ENCODE data around the gene MAMDC4.

MAMDC4 gene

GRCh38 chr9:136896027-136896426 lies 43.9 kb downstream of the MAMDC4 start:
- no peak for DNase-seq

GRCh38 chr9:136898483-136899100 lies 46.4 kb downstream of the MAMDC4 start:
- no peak for DNase-seq

- DNase-seq: no peak
These were observed 47.0 kb downstream of the MAMDC4 start for GRCh38 chr9:136899196-136899595.

- DNase-seq: no peak
These were observed 48.4 kb downstream of the MAMDC4 start for GRCh38 chr9:136900556-136900955.

GRCh38 chr9:136900988-136901515 lies 48.9 kb downstream of the MAMDC4 start:
- no peak for DNase-seq

- peak; percentile 89 for DNase-seq
These were observed 49.5 kb downstream of the MAMDC4 start for GRCh38 chr9:136901516-136902258.

GRCh38 chr9:136902259-136902821 lies 50.2 kb downstream of the MAMDC4 start:
- peak; percentile 93 for DNase-seq

- DNase-seq: no peak
These were observed 51.0 kb downstream of the MAMDC4 start for GRCh38 chr9:136903041-136903554.

- DNase-seq: no peak
These were observed 54.1 kb downstream of the MAMDC4 start for GRCh38 chr9:136906266-136906665.

- no peak for DNase-seq
These were observed 55.1 kb downstream of the MAMDC4 start for GRCh38 chr9:136907011-136907914.
